GM23338 (cell line): ENCODE measurements around the gene ZBTB48. TPM values are rescaled to one million over a fixed set of nuclear protein-coding genes. Genes with fewer than 3 reads are reported as not detected.

ENCODE experiments used
- ATAC-seq: fragments of 200-7000 bp; cut with Tn5 transposase; 3 replicates; pipeline ENCODE4 v1.9.1; 2020
- DNase-seq: peaks from one replicate; pipeline ENCODE4 v3.0.0-alpha.2; 2015; ENCODE audit warnings: low spot score
- H2AFZ ChIP-seq: fragments of 200-600 bp; sonication (generic); 2 replicates; pipeline ENCODE4 v1.8.0; 2016; ENCODE audit warnings: antibody characterized with exemption, mild to moderate bottlenecking, moderate library complexity
- H3F3A ChIP-seq: fragments of 200-600 bp; sonication (generic); replicated peaks from 2 replicates; pipeline ENCODE4 v1.8.0; 2017; ENCODE audit warnings: antibody characterized with exemption, mixed run types, low read depth
- H3K27ac ChIP-seq: fragments of 200-600 bp; sonication (generic); 2 replicates; pipeline ENCODE4 v1.6.1; 2016; ENCODE audit warnings: low read depth
- H3K27me3 ChIP-seq: fragments of 200-600 bp; sonication (generic); 2 replicates; pipeline ENCODE4 v1.8.0; 2016; ENCODE audit warnings: mild to moderate bottlenecking, mixed run types, moderate library complexity; ENCODE audit not compliant: insufficient read depth
- H3K36me3 ChIP-seq: fragments of 200-600 bp; sonication (generic); 2 replicates; pipeline ENCODE4 v1.8.0; 2016; ENCODE audit warnings: mild to moderate bottlenecking; ENCODE audit not compliant: insufficient read depth
- H3K4me1 ChIP-seq: fragments of 200-600 bp; sonication (generic); 2 replicates; pipeline ENCODE4 v1.8.0; 2016; ENCODE audit warnings: mild to moderate bottlenecking, moderate library complexity; ENCODE audit not compliant: insufficient read depth
- H3K4me2 ChIP-seq: fragments of 200-600 bp; sonication (generic); 2 replicates; pipeline ENCODE4 v1.7.1; 2017; ENCODE audit warnings: mixed run types
- H3K4me3 ChIP-seq: fragments of 200-600 bp; sonication (generic); 2 replicates; pipeline ENCODE4 v1.6.1; 2016; ENCODE audit warnings: mixed run types
- H3K79me2 ChIP-seq: fragments of 200-600 bp; sonication (generic); replicated peaks from 2 replicates; pipeline ENCODE4 v1.8.0; 2017; ENCODE audit warnings: mild to moderate bottlenecking; ENCODE audit not compliant: insufficient read depth
- H3K9me2 ChIP-seq: fragments of 200-600 bp; sonication (generic); 2 replicates; pipeline ENCODE4 v1.8.0; 2017; ENCODE audit not compliant: insufficient read depth
- H4K20me1 ChIP-seq: fragments of 200-600 bp; sonication (generic); replicated peaks from 2 replicates; pipeline ENCODE4 v1.8.0; 2017; ENCODE audit warnings: mild to moderate bottlenecking; ENCODE audit not compliant: insufficient read depth
- H3K27ac Mint-ChIP-seq: 2 replicates; pipeline ENCODE4 v1.8.0; 2020; ENCODE audit warnings: inconsistent platforms, mild to moderate bottlenecking, moderate library complexity, mixed read lengths
- H3K27me3 Mint-ChIP-seq: 3 replicates; pipeline ENCODE4 v1.8.0; 2022; ENCODE audit warnings: low read depth, mild to moderate bottlenecking, moderate library complexity, mixed read lengths, inconsistent platforms; ENCODE audit not compliant: insufficient read depth, poor library complexity
- H3K36me3 Mint-ChIP-seq: 3 replicates; pipeline ENCODE4 v1.8.0; 2021; ENCODE audit warnings: low read depth, mild to moderate bottlenecking, inconsistent platforms, moderate library complexity, mixed read lengths
- H3K4me1 Mint-ChIP-seq: 3 replicates; pipeline ENCODE4 v1.8.0; 2020; ENCODE audit warnings: mild to moderate bottlenecking, inconsistent platforms, mixed read lengths
- H3K4me3 Mint-ChIP-seq: 3 replicates; pipeline ENCODE4 v1.8.0; 2021; ENCODE audit warnings: moderate library complexity, mild to moderate bottlenecking, inconsistent platforms, mixed read lengths
- H3K9me3 Mint-ChIP-seq: 3 replicates; pipeline ENCODE4 v1.8.0; 2020; ENCODE audit warnings: moderate library complexity, mild to moderate bottlenecking, inconsistent platforms, mixed read lengths
- CREB1 ChIP-seq: fragments of 250-450 bp; sonication (Bioruptor Pico); IDR thresholded peaks from 2 replicates; pipeline ENCODE4 v1.5.0; 2020; ENCODE audit warnings: low read depth, mild to moderate bottlenecking, moderate library complexity
- CTCF ChIP-seq, 2 experiments: fragments of 200-600 bp in 1 of 2; sonication (generic) in 1 of 2; conservative IDR thresholded peaks; 2 replicates each; pipeline versions ENCODE4 v1.5.1 to v1.6.1; 2016 to 2017; ENCODE audit warnings: antibody characterized with exemption in 2 of 2, low read depth in 2 of 2, mild to moderate bottlenecking in 2 of 2, moderate library complexity in 1 of 2
- EZH2 ChIP-seq: fragments of 200-600 bp; sonication (generic); IDR thresholded peaks from one replicate; pipeline ENCODE4 v1.8.0; 2017; ENCODE audit warnings: antibody characterized with exemption, mild to moderate bottlenecking, low read depth; ENCODE audit not compliant: unreplicated experiment
- EZH2phosphoT487 ChIP-seq: fragments of 200-600 bp; sonication (generic); IDR thresholded peaks from one replicate; pipeline ENCODE4 v1.8.1; 2018; ENCODE audit warnings: antibody characterized with exemption; ENCODE audit not compliant: unreplicated experiment
- JUNB ChIP-seq: IDR thresholded peaks from one replicate; pipeline ENCODE4 v1.6.1; 2016; ENCODE audit warnings: antibody characterized with exemption; ENCODE audit not compliant: unreplicated experiment
- REST ChIP-seq: IDR thresholded peaks from one replicate; pipeline ENCODE4 v1.6.1; 2018; ENCODE audit warnings: antibody characterized with exemption; ENCODE audit not compliant: unreplicated experiment
- STAT1 ChIP-seq: IDR thresholded peaks from one replicate; pipeline ENCODE4 v1.6.1; 2016; ENCODE audit warnings: antibody characterized with exemption; ENCODE audit not compliant: unreplicated experiment
- ZNF114 ChIP-seq: fragments of 250-450 bp; sonication (Bioruptor Pico); IDR thresholded peaks from 2 replicates; pipeline ENCODE4 v1.5.0; 2020; ENCODE audit warnings: mild to moderate bottlenecking, moderate library complexity
- ZNF462 ChIP-seq: fragments of 250-450 bp; sonication (Bioruptor Pico); IDR thresholded peaks from 2 replicates; pipeline ENCODE4 v1.5.0; 2020; ENCODE audit warnings: mild to moderate bottlenecking, moderate library complexity
- polyA plus RNA-seq: library from polyadenylated mRNA; unstranded; fragments of >200 nt; fragmentation: Nextera tagmentation; extraction: Ambion mirVana; gene quantifications from 2 replicates; pipeline ENCODE4 v1.2.1, GENCODE V29; 2016
- total RNA-seq: library from RNA; depleted of rRNA; stranded (reverse); fragments of >200 nt; shearing (Covaris generic); gene quantifications from 2 replicates; pipeline ENCODE4 v1.2.3, GENCODE V29; 2014

ZBTB48 gene
- total and polyA plus RNA-seq, 2 experiments from 2014 or later, result 17.3 to 25.5 TPM

- no peak for TF ChIP-seq CTCF (conservative IDR thresholded peaks at IDR 0.05; ENCODE audit: low read depth in 2 of 2)
- TF ChIP-seq STAT1, result no peak
Observed at GRCh38 chr1:6600410-6601048, 20.7 kb downstream of the ZBTB48 start (continued).

GRCh38 chr1:6601049-6601922, 21.5 kb downstream of the ZBTB48 start:
- peak; percentile 3 for ATAC-seq
- H3K4me2 ChIP-seq, result peak overlapping the region; percentile 81
- peaks cover 35% of the 10 kb centered on the region for H4K20me1 ChIP-seq
- H3K4me1 Mint-ChIP-seq, result peaks cover 20% of the 10 kb centered on the region
- no peaks in the 10 kb centered on the region for H3K9me2 ChIP-seq
- H2AFZ ChIP-seq, result no peak overlapping the region
- peaks cover 20% of the 10 kb centered on the region for H3K27me3 Mint-ChIP-seq
- peaks cover 9% of the 10 kb centered on the region for H3K4me1 ChIP-seq
- H3K4me3 Mint-ChIP-seq, result peak overlapping the region; percentile 91
- peak overlapping the region; percentile 98 for H3K4me3 ChIP-seq
- peak overlapping the region; percentile 88 for H3K27ac Mint-ChIP-seq
- DNase-seq, result peak; percentile 67
- H3K79me2 ChIP-seq, result peaks cover 56% of the 10 kb centered on the region
- no peaks in the 10 kb centered on the region for H3K9me3 Mint-ChIP-seq
- H3F3A ChIP-seq, result peaks cover 10% of the 10 kb centered on the region; the same call in 1 of the 2 replicates
- peaks cover 5% of the 10 kb centered on the region; the same call in 1 of the 2 replicates for H3K27me3 ChIP-seq
- H3K27ac ChIP-seq, result no peak overlapping the region
- H3K36me3 ChIP-seq, result no peaks in the 10 kb centered on the region; the same call in 1 of the 2 replicates
- H3K36me3 Mint-ChIP-seq, result peaks cover 42% of the 10 kb centered on the region; the same call in 2 of the 3 replicates
- TF ChIP-seq EZH2 (no peak), EZH2phosphoT487 (no peak), STAT1 (no peak), REST (no peak), CREB1 (CRISPR knock-in tag) (0 out of 2 replicates have a peak, but pooled peaks have one; percentile 38), ZNF462 (CRISPR knock-in tag) (no peak), JUNB (no peak), ZNF114 (no peak)
